GM03348 (cell line): ENCODE data around the gene TAF11L4.
"Not testable (repeated sequence)": the region's sequence is repeated elsewhere in the genome, so short reads cannot be mapped to it uniquely, and the experiment has no call there.

Experiments used
- DNase-seq: peaks from one replicate; pipeline ENCODE4 v3.0.0; 2012; ENCODE audit warnings: low spot score

TAF11L4 gene

GRCh38 chr5:17521501-17521900 is at the start of gene TAF11L4:
Gene TAF11L4, plus strand, starts transcription at chr5:17521801.
- not testable (repeated sequence) for DNase-seq

DNA sequence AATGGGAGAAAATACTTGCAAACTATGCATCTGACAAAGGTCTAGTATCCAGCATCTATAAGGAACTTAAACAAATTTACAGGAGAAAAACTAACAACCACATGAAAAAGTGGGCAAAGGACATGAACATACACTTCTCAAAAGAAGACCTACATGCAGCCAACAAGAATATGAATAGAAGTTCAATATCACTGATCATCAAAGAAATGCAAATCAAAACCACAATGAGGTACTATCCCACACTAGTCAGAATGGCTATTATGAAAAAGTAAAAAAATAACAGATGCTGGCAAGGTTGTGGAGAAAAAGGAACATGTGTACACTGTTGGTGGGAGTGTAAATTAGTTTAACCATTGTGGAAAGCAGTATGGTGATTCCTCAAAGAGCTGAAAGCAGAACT is 46.5 kb upstream of the TAF11L4 start:
- DNase-seq = not testable (repeated sequence)

DNA sequence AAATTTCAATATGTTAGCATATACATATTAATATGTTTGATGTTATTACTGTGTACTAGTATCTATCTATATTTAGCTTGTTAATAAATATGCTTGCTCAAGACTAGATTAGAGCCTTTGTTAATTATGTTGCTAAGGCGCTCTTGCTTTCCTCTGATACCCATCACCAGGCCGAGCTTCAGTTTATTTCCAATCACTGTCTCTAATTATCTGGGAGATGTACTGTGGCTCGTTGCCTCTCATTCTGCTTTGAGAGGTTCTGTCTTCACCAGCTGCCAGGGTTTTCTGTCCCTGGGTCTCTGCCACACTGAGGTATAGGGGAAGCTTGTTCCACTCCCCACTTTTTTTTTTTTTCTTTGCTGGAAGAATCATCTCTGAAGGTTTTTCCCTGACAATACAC is 44.6 kb upstream of the TAF11L4 start:
- no peak for DNase-seq

DNA sequence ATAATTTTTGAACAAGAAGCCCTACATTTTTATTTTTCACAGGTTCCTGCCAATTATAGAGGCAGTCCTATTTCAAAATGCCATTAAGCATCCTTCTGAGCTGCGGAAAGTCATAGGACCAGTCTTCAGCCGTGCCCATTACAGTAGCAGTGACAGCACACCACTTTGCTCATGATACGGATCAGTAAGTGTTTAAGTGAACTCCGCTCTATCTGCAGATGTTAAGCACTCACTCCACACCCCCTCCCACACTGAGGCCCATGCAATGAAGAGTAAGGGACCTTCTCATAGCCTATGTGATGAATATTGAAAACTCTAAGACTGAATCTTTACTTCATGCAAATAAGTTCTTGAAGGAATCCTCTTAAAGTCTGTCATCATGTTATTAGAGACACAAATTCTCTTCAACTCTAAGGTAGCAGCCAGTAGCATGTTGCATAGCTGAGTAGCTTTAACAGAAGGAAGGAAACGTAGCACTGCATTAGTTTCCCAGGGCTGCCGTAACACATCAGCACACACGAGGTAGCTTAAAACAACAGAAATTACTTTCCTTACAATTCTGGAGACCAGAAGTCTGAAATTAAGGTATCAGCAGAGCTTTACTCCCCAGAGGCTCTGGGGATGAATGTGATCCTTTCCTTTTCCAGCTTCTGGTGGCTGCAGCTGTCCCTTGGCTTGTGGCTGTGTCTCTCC is 43.9 kb upstream of the TAF11L4 start:
- DNase-seq = no peak

DNA sequence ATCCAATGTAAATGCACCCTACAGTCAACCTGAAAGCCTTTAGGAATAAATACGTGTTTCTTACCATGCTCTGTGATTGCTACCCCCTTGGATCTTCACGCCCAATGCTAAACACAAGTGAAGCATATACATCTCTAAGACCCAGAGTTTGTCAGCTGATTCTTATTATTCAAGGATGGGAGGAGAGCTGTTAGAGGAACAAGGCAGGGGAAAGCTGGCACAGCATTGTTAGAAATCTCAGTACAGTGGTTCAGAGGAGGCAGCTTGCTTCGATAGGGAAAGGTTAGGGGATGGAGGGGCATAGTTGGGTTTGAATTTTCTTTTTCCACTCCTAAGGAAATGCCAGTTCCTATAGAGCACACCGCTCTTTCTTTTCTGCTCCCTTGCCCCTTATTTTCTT is 40.2 kb upstream of the TAF11L4 start:
- no peak for DNase-seq

- no peak for DNase-seq
Observed at GRCh38 chr5:17482790-17483189, 38.8 kb upstream of the TAF11L4 start.

DNA sequence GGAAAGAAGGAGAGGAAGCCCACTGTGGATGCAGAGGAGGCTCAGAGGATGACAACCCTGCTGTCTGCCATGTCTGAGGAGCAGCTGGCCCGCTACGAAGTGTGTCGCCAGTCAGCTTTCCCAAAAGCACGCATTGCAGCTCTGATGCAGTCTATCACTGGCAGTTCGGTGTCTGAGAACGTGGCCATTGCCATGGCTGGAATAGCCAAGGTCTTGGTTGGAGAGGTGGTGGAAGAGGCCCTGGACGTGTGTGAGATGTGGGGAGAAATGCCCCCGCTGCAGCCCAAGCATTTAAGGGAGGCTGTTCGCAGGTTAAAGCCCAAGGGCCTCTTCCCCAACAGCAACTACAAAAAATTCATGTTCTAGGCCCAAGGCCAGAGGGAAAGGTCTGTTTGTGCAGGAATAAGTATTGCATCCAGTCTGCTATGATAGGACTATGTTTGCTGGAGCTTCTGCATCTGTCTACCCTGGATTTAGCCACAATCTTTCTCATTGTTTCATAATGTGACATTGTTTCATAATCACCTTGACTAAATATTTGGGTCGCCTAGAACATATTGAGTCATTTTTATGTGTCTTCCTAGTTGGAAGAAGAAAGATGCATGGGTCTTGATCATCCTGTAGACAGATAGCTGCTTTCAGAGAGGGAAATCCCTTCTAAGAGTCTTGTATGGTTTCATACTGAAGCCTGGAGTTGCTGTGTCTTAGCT is 35.0 kb upstream of the TAF11L4 start:
- not testable (repeated sequence) for DNase-seq

- no peak for DNase-seq
Observed at GRCh38 chr5:17487174-17487512, 34.5 kb upstream of the TAF11L4 start.

- DNase-seq = not testable (repeated sequence)
Observed at GRCh38 chr5:17491257-17491656, 30.3 kb upstream of the TAF11L4 start.

DNA sequence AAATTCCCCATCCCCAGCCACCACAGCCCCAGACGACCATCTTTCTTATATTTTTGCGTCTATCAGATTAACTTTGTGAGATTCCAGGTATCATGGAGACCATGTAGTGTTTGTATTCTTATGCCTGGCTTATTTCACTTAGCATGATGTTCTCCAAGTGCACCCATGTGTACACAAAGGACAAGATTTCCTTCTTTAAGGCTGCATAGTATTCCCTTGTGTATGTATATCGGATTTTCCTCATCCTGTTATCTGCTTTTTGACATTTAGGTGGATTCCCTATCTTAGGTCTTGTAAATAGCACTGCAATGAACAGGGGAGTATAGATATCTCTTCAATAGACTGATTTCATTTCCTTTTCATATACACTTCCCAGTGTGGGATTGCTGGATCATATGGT is 28.8 kb upstream of the TAF11L4 start:
- DNase-seq = no peak

GRCh38 chr5:17497446-17497845 is 24.2 kb upstream of the TAF11L4 start:
- no peak for DNase-seq

GRCh38 chr5:17497931-17498330 is 23.7 kb upstream of the TAF11L4 start, which contains the start of gene TAF11L2:
Gene TAF11L2, plus strand, starts transcription at chr5:17498231.
- not testable (repeated sequence) for DNase-seq

DNA sequence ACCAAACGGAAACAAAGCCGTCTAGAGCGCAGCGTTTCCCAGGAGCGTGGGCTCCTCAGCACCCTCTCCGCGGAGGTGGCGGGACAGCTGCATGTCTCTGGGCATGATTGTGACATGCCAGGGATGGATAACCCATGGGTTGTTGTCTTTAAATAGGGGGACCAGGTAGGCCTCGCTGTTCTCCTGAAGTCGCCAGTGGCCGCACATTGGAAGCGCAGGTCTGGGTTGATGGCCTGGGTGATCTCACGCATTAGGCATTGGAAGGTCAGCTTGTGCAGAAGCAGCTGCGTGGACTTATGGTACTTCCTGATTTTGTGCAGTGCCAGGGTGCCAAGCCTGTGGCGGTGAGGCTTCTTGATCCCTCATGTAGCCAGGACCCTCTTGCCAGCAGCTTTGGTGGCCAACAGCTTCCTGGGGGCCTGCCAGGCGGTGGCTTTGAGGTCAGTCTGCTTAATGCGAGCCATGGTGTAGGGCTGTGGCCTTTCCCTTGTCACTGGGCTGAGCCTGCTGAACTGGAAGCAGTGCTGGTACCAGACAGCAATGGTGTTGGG is 9.8 kb upstream of the TAF11L4 start:
- DNase-seq = no peak

DNA sequence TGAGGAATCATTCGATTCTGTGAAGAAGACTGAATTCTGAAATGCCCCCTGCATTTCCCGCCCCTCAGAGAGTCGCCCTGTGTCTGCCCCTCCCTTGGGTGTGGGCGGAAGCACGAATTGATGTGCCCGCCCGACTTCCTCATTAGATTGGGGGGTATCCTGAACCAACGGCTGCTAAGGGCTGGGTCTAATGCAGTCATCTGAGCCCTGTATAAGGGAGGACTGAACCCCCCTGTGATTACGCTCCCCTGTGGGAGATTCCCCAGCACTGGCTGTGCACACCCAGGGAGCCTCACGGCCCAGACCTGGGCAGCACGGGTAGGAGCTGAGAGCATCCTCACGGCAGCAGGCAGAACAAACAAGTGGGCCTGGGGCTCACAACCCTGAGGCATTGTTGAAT is 4.1 kb upstream of the TAF11L4 start:
- DNase-seq = not testable (repeated sequence)

DNA sequence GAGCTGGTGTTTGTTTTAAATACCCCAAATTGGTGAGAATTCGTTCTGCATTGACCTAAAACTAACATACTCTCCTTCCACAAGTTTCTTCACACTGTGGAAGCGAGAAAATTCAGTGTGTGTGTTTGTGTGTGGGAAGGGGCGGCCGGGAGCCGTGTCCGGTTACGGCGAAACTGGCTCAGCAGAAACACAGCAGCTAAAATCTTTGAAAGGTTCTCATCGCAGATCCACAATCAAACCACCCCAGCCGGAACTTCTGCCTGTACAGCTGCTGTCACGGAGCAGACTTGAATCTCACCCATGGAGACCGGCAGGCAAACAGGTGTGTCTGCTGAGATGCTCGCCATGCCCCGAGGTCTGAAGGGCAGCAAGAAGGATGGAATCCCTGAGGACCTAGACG is 3.5 kb upstream of the TAF11L4 start, which contains the start of gene TAF11L3:
TAF11L3 (plus strand) TSS at position 301 of the 400 bp plus-strand sequence.
- DNase-seq = not testable (repeated sequence)

- DNase-seq = not testable (repeated sequence)
Observed at GRCh38 chr5:17519508-17519907, 2.1 kb upstream of the TAF11L4 start.

- DNase-seq = not testable (repeated sequence)
Observed at GRCh38 chr5:17524935-17525334, 3.3 kb downstream of the TAF11L4 start, which contains the start of gene TAF11L5. Gene TAF11L5, plus strand, starts transcription at chr5:17525235.

GRCh38 chr5:17526504-17526903 is 4.9 kb downstream of the TAF11L4 start:
- DNase-seq = not testable (repeated sequence)

GRCh38 chr5:17528369-17528768 is 6.8 kb downstream of the TAF11L4 start, which contains the start of gene TAF11L6:
Gene TAF11L6, plus strand, starts transcription at chr5:17528669.
- not testable (repeated sequence) for DNase-seq
